Activated CD8-positive, alpha-beta T cell treated with anti-CD3 and anti-CD28 coated beads for 36 hours (primary cell): ENCODE measurements around the gene STAC. TPM values are rescaled to one million over a fixed set of nuclear protein-coding genes. Genes with fewer than 3 reads are reported as not detected.
"Not testable (repeated sequence)": the region's sequence is repeated elsewhere in the genome, so short reads cannot be mapped to it uniquely, and the experiment has no call there.

Source experiments
- ATAC-seq: fragments of 200-7000 bp; cut with Tn5 transposase; one replicate; pipeline ENCODE4 v1.10.0; 2021; ENCODE audit warnings: mild to moderate bottlenecking, moderate library complexity
- CTCF ChIA-PET: fragments of 350-600 bp; sonication (Branson Sonifier 250); formaldehyde crosslinking; loops from one replicate; lab custom pipeline; 2021; ENCODE audit warnings: antibody characterized with exemption; lab: Charles Lee
- POLR2A ChIA-PET: fragments of 350-600 bp; sonication (Branson Sonifier 250); formaldehyde crosslinking; loops from one replicate; lab custom pipeline; 2021; ENCODE audit warnings: antibody characterized with exemption; lab: Charles Lee
- DNase-seq: peaks from one replicate; pipeline ENCODE4 v3.0.0-alpha.2; 2020
- H3K27ac Mint-ChIP-seq: one replicate; pipeline ENCODE4 v1.8.0; 2021; ENCODE audit warnings: mild to moderate bottlenecking, mixed read lengths
- H3K27me3 Mint-ChIP-seq: one replicate; pipeline ENCODE4 v1.8.0; 2021; ENCODE audit warnings: mixed read lengths
- H3K36me3 Mint-ChIP-seq: one replicate; pipeline ENCODE4 v1.8.0; 2021; ENCODE audit warnings: low read depth, mixed read lengths
- H3K4me1 Mint-ChIP-seq: one replicate; pipeline ENCODE4 v1.8.0; 2021; ENCODE audit warnings: low read depth, mixed read lengths
- H3K4me3 Mint-ChIP-seq: one replicate; pipeline ENCODE4 v1.8.0; 2021; ENCODE audit warnings: mild to moderate bottlenecking, moderate library complexity, mixed read lengths
- H3K9me3 Mint-ChIP-seq: one replicate; pipeline ENCODE4 v1.8.0; 2021; ENCODE audit warnings: mixed read lengths
- intact Hi-C: fragments of 100-400 bp; cut with micrococcal nuclease; formaldehyde crosslinking; loops from one replicate; pipeline ENCODE4 v1.10.0; 2022
- total RNA-seq, 2 experiments: library from RNA; stranded (reverse); gene quantifications; one replicate each; pipeline ENCODE4 v1.2.3, GENCODE V29; 2021
- TF ChIP-seq, protein P1 (sequence below): fragments of 200-600 bp; IDR thresholded peaks from one replicate; pipeline ENCODE4 v1.8.0; 2022; ENCODE audit warnings: antibody characterized with exemption, mild to moderate bottlenecking

The STAC gene
- total RNA-seq, 2 experiments from 2014 or later: not detected

- DNase-seq (no peak), ATAC-seq (no peak)
- Mint-ChIP-seq H3K4me3 (no peak overlapping the region), H3K27me3 (peaks cover 3% of the 10 kb centered on the region), H3K9me3 (no peaks in the 10 kb centered on the region), H3K4me1 (no peaks in the 10 kb centered on the region), H3K27ac (no peak overlapping the region), H3K36me3 (no peaks in the 10 kb centered on the region)
- TF ChIP-seq, protein P1, sequence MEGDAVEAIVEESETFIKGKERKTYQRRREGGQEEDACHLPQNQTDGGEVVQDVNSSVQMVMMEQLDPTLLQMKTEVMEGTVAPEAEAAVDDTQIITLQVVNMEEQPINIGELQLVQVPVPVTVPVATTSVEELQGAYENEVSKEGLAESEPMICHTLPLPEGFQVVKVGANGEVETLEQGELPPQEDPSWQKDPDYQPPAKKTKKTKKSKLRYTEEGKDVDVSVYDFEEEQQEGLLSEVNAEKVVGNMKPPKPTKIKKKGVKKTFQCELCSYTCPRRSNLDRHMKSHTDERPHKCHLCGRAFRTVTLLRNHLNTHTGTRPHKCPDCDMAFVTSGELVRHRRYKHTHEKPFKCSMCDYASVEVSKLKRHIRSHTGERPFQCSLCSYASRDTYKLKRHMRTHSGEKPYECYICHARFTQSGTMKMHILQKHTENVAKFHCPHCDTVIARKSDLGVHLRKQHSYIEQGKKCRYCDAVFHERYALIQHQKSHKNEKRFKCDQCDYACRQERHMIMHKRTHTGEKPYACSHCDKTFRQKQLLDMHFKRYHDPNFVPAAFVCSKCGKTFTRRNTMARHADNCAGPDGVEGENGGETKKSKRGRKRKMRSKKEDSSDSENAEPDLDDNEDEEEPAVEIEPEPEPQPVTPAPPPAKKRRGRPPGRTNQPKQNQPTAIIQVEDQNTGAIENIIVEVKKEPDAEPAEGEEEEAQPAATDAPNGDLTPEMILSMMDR: no peak
- POLR2A ChIA-PET: no interaction called here
- CTCF ChIA-PET: no interaction called here
- intact Hi-C loops: no loop called here
Observed at GRCh38 chr3:36455406-36455805, 75.1 kb downstream of the STAC start.

DNA sequence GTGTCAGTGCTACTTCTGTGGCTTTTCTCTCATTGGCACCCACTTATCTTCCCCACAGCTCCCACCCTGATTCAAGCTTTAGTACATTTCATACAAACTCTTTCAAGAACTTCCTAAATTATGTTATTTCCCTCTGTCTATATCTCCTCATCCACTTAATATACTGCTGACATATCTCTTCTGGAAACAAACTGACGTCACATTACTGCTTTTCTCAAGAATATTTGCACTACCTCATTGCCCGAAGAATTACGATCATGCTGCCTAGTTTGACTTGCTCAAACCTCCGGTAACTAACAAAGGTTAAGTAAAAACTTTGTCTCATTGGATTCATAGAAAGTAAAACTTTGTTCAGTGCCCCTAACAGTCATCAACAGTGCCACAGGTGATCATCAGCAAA, 76.5 kb downstream of the STAC start:
- TF ChIP-seq, protein P1: no peak
- CTCF ChIA-PET: no interaction called here
- Mint-ChIP-seq H3K9me3 (no peaks in the 10 kb centered on the region), H3K4me3 (no peak overlapping the region), H3K36me3 (no peaks in the 10 kb centered on the region), H3K27me3 (peaks cover 3% of the 10 kb centered on the region), H3K27ac (no peak overlapping the region), H3K4me1 (no peaks in the 10 kb centered on the region)
- DNase-seq: no peak
- POLR2A ChIA-PET: no interaction called here
- intact Hi-C loops: no loop called here
- ATAC-seq: no peak

GRCh38 chr3:36457667-36458066, 77.4 kb downstream of the STAC start:
- ChIA-PET CTCF (no interaction called here), POLR2A (no interaction called here)
- TF ChIP-seq, protein P1: no peak
- H3K27me3 Mint-ChIP-seq: peaks cover 3% of the 10 kb centered on the region
- intact Hi-C loops: no loop called here
- H3K4me3 Mint-ChIP-seq: no peak overlapping the region
- H3K27ac Mint-ChIP-seq: no peak overlapping the region
- no peaks in the 10 kb centered on the region for H3K4me1 Mint-ChIP-seq
- DNase-seq: no peak
- no peaks in the 10 kb centered on the region for H3K36me3 Mint-ChIP-seq
- ATAC-seq: no peak
- no peaks in the 10 kb centered on the region for H3K9me3 Mint-ChIP-seq

DNA sequence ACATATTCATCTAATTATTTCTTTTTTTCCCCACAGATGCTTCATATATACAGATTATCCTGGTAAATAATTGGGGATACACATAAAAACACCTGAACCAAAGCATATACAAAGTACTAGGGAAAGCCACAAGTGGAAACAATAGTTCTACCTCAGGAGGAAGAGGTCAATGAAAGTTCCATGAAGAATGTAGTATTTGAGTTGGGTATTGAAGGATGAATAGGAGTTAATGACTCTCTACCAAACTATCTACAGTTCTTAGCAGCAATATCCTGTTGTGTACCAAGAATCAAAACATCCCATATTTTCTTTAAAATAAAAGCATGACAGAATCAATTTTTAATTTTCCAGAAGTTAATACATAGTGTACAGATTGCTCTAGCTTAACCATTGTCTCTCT, 78.9 kb downstream of the STAC start:
- ChIA-PET POLR2A (no interaction called here), CTCF (no interaction called here)
- H3K27ac Mint-ChIP-seq: no peak overlapping the region
- ATAC-seq (no peak), DNase-seq (no peak)
- intact Hi-C loops: no loop called here
- peaks cover 3% of the 10 kb centered on the region for H3K27me3 Mint-ChIP-seq
- H3K9me3 Mint-ChIP-seq: no peaks in the 10 kb centered on the region
- H3K4me1 Mint-ChIP-seq: no peaks in the 10 kb centered on the region
- H3K4me3 Mint-ChIP-seq: no peak overlapping the region
- no peaks in the 10 kb centered on the region for H3K36me3 Mint-ChIP-seq
- TF ChIP-seq, protein P1: no peak

- Mint-ChIP-seq H3K27ac (no peak overlapping the region), H3K27me3 (no peaks in the 10 kb centered on the region), H3K4me1 (no peaks in the 10 kb centered on the region), H3K36me3 (no peaks in the 10 kb centered on the region), H3K9me3 (peaks cover under 1% of the 10 kb centered on the region), H3K4me3 (no peak overlapping the region)
- DNase-seq (no peak), ATAC-seq (no peak)
- POLR2A ChIA-PET: no interaction called here
- CTCF ChIA-PET: no interaction called here
- TF ChIP-seq, protein P1: no peak
- intact Hi-C loops: no loop called here
Observed at GRCh38 chr3:36461597-36461996, 81.3 kb downstream of the STAC start.

- POLR2A ChIA-PET, H3K27me3 Mint-ChIP-seq, CTCF ChIA-PET, intact Hi-C loops, H3K36me3 Mint-ChIP-seq, DNase-seq, H3K4me3 Mint-ChIP-seq, H3K4me1 Mint-ChIP-seq, ATAC-seq, H3K27ac Mint-ChIP-seq, H3K9me3 Mint-ChIP-seq: not testable (repeated sequence)
Observed at GRCh38 chr3:36472045-36472444, 91.7 kb downstream of the STAC start.
